G401.6 (cell line): ENCODE measurements around the gene SYCP3.
A peak's percentile ranks its signal among the peaks of the same experiment; 100 is the strongest.

Experiments
- FAIRE-seq: peaks from 2 replicates; lab custom pipeline; 2012; peaks lifted over from hg19 to GRCh38; lab: Jason Lieb, UNC

The SYCP3 gene

DNA sequence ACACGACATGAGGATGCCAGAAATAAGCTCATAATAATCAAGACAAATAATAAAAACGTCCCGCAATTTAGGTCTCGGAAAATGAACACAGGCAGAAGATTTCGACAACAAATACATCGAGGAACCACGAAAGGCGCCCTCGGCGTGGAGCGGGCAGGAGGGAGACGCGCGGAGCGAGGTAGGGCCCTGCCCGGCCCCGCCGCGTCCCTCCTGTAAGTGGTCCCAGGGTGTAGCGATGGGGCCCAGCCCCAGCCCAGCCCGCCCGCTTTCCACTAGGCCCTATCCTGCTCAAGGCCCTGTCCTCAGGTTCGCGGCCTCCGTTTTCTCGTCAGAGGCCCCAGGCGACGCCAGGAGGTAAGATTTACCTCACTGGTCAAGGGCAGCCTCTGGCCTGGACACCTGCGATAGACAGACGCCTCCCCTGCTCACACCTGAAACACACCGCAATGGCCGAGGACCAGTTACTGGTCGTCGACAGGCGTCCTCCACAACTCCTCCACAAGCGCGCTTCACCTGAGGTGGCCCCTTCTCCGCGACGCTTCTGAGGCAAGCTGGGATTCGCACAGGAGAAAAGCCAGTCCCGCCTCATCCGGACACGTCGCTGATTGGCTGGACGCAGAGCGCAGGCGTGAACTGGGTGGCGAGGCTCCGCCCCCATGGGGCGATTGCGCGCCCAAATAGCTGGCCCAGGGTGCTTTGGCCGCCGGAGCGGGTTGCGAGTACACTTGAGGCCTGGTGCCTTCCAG, at the start of gene SYCP3:
TSS of gene SYCP3 (minus strand) at position 543 of the 746 bp plus-strand sequence. CDS start 1,527 bp downstream, outside the sequence.
- no peak for FAIRE-seq

- no peak for FAIRE-seq
These were observed 46.4 kb upstream of the SYCP3 start for GRCh38 chr12:101785671-101786070.

DNA sequence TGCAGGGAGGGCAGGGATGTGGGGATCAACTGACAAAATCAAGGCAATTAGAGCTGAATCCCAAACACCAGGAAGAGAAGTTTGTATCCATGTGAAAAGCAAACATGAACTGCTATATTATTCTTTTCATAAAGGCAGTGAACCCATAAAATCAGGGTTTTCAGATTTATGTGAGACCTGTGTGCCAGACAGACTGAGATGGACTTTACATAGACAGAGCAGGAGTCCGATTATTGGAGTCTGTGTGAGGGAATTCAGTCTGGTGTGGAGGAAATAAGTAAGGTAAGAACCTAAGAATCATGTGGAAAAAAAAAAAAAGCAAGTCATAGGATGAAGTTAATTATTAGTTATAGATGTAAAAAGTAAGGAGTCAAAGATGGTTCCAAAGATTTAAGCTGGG, 45.1 kb upstream of the SYCP3 start:
- FAIRE-seq = no peak

GRCh38 chr12:101783838-101784237, 44.6 kb upstream of the SYCP3 start:
- no peak for FAIRE-seq

GRCh38 chr12:101783150-101783549, 43.9 kb upstream of the SYCP3 start:
- FAIRE-seq = no peak

- FAIRE-seq = no peak
These were observed 43.0 kb upstream of the SYCP3 start for GRCh38 chr12:101782273-101782731.

DNA sequence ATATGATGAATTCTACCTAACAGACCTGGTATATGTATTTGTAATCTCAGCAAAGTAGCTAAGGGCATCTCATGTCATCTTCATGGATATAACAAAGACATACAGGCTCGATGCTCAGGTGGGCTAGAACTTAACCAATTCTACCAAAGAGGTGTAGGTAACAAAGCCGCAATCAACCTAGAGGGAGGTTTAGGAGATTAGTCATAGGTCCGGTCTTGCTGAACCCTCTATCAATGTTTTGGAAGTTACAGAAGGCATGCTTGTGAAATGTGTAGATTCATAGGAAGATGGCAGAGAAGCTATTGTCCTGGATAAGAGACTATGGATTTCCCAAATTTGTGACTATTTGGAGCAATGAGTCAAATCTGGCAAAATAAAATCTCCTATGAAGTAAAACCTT, 42.6 kb upstream of the SYCP3 start:
- no peak for FAIRE-seq

DNA sequence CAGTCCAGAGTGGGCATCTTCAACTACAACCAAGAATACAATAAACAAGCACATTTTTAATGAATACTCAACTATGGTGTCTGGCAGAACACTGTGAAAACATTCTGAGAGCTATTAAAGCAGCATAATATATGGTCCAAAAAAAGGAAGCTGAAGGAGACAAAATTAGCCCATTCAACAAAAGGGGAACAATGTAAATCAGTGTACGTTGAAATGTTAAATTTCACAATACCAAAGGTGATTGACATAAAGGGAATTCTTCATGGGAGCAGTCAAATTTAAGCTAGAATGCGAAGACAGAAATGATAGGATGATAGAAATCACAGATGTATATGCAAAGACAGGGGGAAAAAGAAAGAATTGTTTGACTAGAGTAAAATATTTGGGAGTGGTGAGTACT, 41.3 kb upstream of the SYCP3 start:
- no peak for FAIRE-seq

DNA sequence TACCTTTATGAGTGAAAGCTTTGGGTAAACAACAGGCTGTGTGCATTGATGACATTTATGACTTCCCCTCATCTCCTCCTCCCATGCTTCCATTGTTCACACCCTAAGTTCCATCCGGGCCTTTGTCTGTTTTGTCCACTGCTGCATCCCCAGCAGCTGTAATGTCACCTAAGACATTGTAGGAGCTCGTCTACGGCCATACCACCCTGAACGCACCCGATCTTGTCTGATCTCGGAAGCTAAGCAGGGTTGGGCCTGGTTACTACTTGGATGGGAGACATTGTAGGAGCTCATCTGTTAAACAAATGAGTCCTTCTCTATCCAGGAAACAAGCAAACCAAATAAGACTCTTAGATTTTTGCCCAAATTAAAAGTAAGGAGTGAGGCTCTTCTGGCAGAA, 40.4 kb upstream of the SYCP3 start:
- no peak for FAIRE-seq

- no peak for FAIRE-seq
These were observed 39.9 kb upstream of the SYCP3 start for GRCh38 chr12:101779200-101779599.

GRCh38 chr12:101777978-101778377, 38.7 kb upstream of the SYCP3 start:
- FAIRE-seq = no peak

- no peak for FAIRE-seq
These were observed 38.2 kb upstream of the SYCP3 start for GRCh38 chr12:101777485-101777884.

- no peak for FAIRE-seq
These were observed 36.6 kb upstream of the SYCP3 start for GRCh38 chr12:101775816-101776215.

DNA sequence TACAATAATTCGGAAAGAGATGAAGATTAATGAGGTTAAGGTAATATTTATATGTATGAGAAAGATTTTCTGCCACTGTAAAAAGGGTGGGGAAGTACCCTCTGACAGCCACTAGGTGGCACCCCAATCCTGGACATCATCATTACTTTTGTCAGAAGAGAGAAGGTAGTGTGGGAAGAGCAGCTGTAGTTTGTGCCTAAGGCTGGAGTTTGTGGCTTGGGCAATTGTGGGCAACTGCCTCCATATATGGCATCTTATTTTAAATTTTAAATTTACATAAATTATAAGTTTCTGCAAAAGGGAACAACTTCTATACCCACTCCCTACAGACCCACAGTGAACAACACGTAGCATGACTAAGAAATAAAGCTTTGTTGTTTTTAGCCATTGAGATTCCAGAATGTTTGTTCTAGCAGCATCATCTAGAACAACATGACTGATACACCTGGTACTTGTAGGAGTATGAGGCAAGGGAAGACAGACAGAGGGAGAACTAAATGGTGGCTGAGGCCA, 34.4 kb upstream of the SYCP3 start:
- FAIRE-seq = peak; percentile 96

DNA sequence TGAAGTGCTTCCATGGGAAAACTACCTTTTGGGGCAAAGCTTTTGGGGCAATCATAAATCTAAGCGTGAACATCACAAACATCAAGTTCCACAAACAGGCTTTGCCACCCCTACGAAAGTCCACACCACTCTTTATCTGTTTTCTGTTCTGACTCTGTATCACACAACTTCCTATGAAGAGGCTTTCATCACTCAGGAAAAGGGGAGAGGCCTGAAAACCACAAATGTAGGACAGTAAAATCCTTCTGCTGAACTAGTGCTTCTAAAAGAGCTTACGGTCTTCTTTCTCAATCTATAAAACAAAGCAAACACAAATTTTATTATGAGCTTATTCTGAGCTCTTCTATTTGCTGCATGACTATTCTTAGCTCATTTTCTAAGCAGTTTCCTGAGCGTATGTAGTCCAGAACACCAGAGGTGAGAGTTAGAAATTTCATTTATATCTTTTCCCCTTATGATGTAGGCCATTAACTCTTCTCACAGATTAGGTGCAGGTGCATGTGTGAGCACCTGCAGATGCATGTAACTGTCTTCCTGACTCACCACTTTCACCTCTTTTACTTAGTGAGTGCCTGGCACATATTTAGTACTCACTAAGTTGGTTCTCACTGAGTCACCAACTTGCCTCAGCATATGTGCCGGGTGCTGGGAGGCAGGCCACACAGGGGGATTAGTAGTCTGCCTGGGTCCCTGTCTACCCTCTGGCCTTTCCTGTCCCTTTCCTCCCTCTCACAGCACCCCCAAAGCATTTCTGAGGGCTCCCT, 32.9 kb upstream of the SYCP3 start:
- no peak for FAIRE-seq

DNA sequence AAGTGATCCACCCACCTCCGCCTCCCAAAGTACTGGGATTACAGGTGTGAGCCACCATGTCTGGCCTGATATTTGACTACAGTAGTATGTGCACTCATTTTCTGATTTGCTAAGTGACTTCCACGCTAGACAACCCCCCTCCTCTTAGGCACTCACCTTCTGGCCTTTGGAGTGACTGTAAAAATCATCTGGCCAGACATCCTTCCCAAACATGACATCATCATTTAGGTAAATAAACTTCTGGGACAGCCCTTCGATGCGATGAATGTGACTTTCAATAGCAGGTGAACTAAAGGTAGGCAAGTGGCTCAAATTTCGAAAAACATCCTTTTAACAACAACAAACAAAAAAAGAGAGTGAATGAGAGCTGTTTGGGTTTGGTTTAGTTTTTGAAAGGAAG, 30.6 kb upstream of the SYCP3 start:
- FAIRE-seq = no peak

GRCh38 chr12:101768781-101769180, 29.5 kb upstream of the SYCP3 start:
- no peak for FAIRE-seq

DNA sequence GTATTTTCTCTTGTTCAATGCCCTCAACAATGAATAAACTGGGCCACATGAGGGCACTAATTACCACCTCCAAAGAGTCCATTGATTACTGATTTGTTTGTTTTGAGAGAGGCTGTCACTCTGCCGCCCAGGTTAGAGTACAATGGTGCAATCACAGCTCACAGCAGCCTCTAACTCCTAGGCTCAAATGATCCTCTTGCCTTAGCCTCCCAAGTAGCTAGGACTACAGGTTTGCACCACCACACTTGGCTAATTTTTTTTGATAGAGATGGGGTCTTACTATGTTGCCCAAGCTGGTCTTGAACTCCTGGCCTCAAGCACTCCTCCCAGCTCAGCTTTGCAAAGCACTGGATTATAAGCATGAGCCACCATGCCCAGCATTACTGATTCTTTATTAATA, 28.3 kb upstream of the SYCP3 start:
- FAIRE-seq = no peak

DNA sequence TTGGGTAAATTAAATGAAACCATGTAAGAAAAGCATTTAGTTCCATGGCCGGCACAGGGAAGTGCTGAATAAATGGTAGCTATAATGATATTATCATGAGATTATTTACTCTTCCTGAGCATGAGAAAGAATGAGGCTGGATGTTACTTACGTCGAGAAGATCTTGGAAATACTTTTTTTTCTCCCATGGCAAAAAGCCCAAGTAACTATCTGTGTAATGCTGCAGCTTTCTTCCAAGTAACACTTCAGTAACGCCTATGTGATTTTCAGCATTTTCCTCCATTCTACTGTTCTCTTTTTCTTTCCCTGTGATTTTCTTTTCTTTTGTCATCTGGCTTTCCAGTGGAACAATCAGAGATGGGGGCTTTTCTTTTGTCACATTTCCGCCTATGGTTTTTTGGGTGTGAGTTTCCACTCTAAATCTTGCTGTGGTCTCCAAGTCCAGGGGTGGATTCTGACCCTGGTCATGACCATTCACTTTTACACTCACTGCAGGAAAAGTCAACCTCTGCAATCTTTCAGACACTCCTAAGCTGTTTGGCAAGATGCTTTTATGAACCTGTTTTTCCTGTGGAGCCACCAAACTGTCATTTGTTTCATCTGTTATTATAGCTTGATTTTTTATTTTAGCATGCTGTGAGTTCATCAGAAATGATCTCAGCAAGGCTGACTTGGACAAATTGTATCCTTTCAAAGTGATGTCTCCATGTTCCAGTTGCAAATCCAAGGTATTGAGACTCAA, 25.0 kb upstream of the SYCP3 start:
- FAIRE-seq = no peak

GRCh38 chr12:101763246-101763931, 24.1 kb upstream of the SYCP3 start:
- FAIRE-seq = no peak

DNA sequence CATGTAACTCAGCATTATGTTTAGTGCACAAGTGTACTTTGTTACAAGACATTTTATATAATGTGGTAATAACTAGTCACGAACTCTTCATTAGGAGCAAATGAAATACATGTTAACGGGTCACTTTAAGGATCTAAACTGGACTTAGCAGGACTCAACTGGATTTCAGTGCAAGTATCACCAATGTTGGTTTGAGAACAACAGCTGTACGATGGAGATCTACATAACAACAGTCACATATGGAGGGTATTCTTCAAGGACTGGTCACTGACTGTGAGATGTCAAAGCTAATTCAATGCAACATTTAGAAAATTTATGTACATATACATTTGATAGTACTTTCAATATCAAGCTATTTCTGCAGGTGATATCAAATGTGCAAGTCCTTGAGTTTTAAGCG, 22.5 kb upstream of the SYCP3 start:
- FAIRE-seq = no peak

GRCh38 chr12:101761350-101761749, 22.1 kb upstream of the SYCP3 start:
- no peak for FAIRE-seq
